MM.1S (cell line): ENCODE measurements around the gene RAD54L.
A peak's percentile ranks its signal among the peaks of the same experiment; 100 is the strongest.

Experiments
- DNase-seq: peaks from one replicate; pipeline ENCODE4 v3.0.0-alpha.2; 2015
- H2AFZ ChIP-seq: fragments of 300-600 bp; sonication (generic); 2 replicates; pipeline ENCODE4 v1.6.0; 2016; ENCODE audit warnings: antibody characterized with exemption, low read length
- H3F3A ChIP-seq: fragments of 300-600 bp; sonication (generic); 2 replicates; pipeline ENCODE4 v1.6.1; 2016; ENCODE audit warnings: mild to moderate bottlenecking, antibody characterized with exemption, low read length, moderate library complexity, mixed read lengths; ENCODE audit not compliant: insufficient read depth
- H3K27ac ChIP-seq: fragments of 300-600 bp; sonication (generic); 2 replicates; pipeline ENCODE4 v1.5.1; 2016; ENCODE audit warnings: mild to moderate bottlenecking, low read length
- H3K27me3 ChIP-seq: fragments of 300-600 bp; sonication (generic); replicated peaks from 2 replicates; pipeline ENCODE4 v1.6.0; 2016; ENCODE audit warnings: low read length; ENCODE audit not compliant: insufficient read depth
- H3K36me3 ChIP-seq: fragments of 300-600 bp; sonication (generic); replicated peaks from 2 replicates; pipeline ENCODE4 v1.6.1; 2016; ENCODE audit warnings: mild to moderate bottlenecking, low read length, mixed read lengths; ENCODE audit not compliant: insufficient read depth
- H3K4me1 ChIP-seq: fragments of 300-600 bp; sonication (generic); 2 replicates; pipeline ENCODE4 v1.6.1; 2016; ENCODE audit warnings: low read length, mixed read lengths
- H3K4me2 ChIP-seq: fragments of 300-600 bp; sonication (generic); 2 replicates; pipeline ENCODE4 v1.6.0; 2016; ENCODE audit warnings: low read depth, low read length
- H3K4me3 ChIP-seq: fragments of 300-600 bp; sonication (generic); 2 replicates; pipeline ENCODE4 v1.5.1; 2016; ENCODE audit warnings: low read length, mixed read lengths
- H3K79me2 ChIP-seq: fragments of 300-600 bp; sonication (generic); 2 replicates; pipeline ENCODE4 v1.6.1; 2016; ENCODE audit warnings: mixed run types, low read length, mixed read lengths
- H3K9ac ChIP-seq: fragments of 300-600 bp; sonication (generic); 2 replicates; pipeline ENCODE4 v1.6.1; 2016; ENCODE audit warnings: low read length, mixed read lengths
- H3K9me2 ChIP-seq: fragments of 300-600 bp; sonication (generic); replicated peaks from 2 replicates; pipeline ENCODE4 v1.6.1; 2016; ENCODE audit warnings: mild to moderate bottlenecking, low read length, mixed read lengths; ENCODE audit not compliant: insufficient read depth
- H3K9me3 ChIP-seq: fragments of 300-600 bp; sonication (generic); replicated peaks from 2 replicates; pipeline ENCODE4 v1.6.1; 2016; ENCODE audit warnings: mild to moderate bottlenecking, low read length, mixed read lengths; ENCODE audit not compliant: insufficient read depth
- H4K20me1 ChIP-seq: fragments of 300-600 bp; sonication (generic); 2 replicates; pipeline ENCODE4 v1.6.1; 2016; ENCODE audit warnings: mild to moderate bottlenecking, low read length, moderate library complexity, mixed read lengths; ENCODE audit not compliant: insufficient read depth
- EZH2 ChIP-seq: fragments of 300-600 bp; sonication (generic); optimal IDR thresholded peaks from 2 replicates; pipeline ENCODE3; 2017; ENCODE audit warnings: low read depth, mild to moderate bottlenecking, antibody characterized with exemption, low read length, mixed read lengths
- EZH2phosphoT487 ChIP-seq: fragments of 300-600 bp; sonication (generic); IDR thresholded peaks from 2 replicates; pipeline ENCODE4 v1.6.1; 2018; ENCODE audit warnings: antibody characterized with exemption, low read length
- TF ChIP-seq, protein P1 (sequence below): fragments of 300-600 bp; sonication (generic); IDR thresholded peaks from 2 replicates; pipeline ENCODE4 v1.5.1; 2016; ENCODE audit warnings: antibody characterized with exemption, low read length, mixed read lengths

The RAD54L gene

DNA sequence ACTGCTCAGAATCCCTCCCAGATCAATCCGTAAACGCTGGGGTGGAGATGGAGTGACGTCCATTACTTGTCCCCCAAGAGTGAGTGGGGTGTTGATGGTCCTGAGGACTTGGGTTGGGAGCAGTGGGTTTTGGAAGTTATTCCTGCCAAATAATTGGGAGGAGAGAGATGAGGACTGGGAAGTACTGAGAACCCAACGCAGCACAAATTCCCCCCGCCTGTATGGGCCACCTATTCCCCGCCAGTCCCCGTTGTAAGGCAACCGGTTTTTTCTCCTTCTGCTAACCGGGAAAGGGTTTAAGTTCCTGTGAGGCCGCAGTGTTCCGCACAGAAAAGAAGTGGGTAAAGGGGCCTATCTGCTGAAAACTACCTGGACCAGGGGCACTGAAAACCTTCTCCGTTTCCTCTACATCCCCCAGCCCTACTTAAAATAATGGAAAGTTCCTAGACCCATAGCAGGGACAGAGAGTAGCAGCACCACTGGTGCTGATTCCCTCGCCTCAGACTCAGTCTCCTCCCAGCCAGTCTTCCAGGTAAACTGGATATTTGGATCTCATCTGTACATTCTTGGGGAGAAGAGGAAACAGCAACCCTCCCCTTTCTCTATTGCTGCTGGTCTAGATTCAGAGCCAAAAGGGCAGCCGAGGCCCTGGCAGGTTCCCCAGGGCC lies 43.7 kb upstream of the RAD54L start:
- TF ChIP-seq EZH2 (no peak), EZH2phosphoT487 (no peak)
- no peaks in the 10 kb centered on the region for H4K20me1 ChIP-seq
- peak overlapping the region; percentile 94; the same call in 1 of the 2 replicates for H3K4me2 ChIP-seq
- no peaks in the 10 kb centered on the region for H3K79me2 ChIP-seq
- H3K9me3 ChIP-seq, result no peaks in the 10 kb centered on the region
- H3K9ac ChIP-seq, result no peak overlapping the region
- DNase-seq, result no peak
- peak overlapping the region; percentile 33; the same call in 1 of the 2 replicates for H3K4me3 ChIP-seq
- H3K27ac ChIP-seq, result no peak overlapping the region
- H2AFZ ChIP-seq, result no peak overlapping the region
- no peaks in the 10 kb centered on the region for H3K36me3 ChIP-seq
- no peaks in the 10 kb centered on the region for H3K4me1 ChIP-seq
- no peaks in the 10 kb centered on the region for H3K9me2 ChIP-seq
- 0 out of 2 replicates have a peak, but pooled peaks cover 4% of the 10 kb centered on the region for H3F3A ChIP-seq
- H3K27me3 ChIP-seq, result no peaks in the 10 kb centered on the region

DNA sequence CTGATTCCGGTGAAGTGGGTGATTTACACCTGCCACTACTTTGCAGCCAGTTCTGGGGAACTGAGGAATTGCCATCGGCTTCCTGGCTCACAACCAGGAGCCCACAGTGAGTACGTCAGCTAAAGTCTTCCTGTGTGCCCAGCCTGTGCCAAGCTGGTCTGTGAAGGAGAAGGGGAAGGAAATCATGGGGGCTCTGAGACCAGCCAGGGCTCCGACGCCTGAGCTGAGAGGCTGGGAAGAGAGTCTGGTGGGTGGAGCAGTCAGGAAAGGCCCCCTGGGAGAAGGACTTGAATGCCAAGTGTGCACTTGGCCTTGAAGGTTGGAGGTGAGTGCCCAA lies 43.2 kb upstream of the RAD54L start:
- H3K27ac ChIP-seq, result no peak overlapping the region
- no peak for TF ChIP-seq EZH2
- TF ChIP-seq, protein P1, sequence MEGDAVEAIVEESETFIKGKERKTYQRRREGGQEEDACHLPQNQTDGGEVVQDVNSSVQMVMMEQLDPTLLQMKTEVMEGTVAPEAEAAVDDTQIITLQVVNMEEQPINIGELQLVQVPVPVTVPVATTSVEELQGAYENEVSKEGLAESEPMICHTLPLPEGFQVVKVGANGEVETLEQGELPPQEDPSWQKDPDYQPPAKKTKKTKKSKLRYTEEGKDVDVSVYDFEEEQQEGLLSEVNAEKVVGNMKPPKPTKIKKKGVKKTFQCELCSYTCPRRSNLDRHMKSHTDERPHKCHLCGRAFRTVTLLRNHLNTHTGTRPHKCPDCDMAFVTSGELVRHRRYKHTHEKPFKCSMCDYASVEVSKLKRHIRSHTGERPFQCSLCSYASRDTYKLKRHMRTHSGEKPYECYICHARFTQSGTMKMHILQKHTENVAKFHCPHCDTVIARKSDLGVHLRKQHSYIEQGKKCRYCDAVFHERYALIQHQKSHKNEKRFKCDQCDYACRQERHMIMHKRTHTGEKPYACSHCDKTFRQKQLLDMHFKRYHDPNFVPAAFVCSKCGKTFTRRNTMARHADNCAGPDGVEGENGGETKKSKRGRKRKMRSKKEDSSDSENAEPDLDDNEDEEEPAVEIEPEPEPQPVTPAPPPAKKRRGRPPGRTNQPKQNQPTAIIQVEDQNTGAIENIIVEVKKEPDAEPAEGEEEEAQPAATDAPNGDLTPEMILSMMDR, result no peak
- no peak for TF ChIP-seq EZH2phosphoT487
- H3F3A ChIP-seq, result 0 out of 2 replicates have a peak, but pooled peaks cover under 1% of the 10 kb centered on the region
- H3K36me3 ChIP-seq, result no peaks in the 10 kb centered on the region
- no peak overlapping the region for H3K4me2 ChIP-seq
- DNase-seq, result no peak
- H3K27me3 ChIP-seq, result no peaks in the 10 kb centered on the region
- no peak overlapping the region for H2AFZ ChIP-seq
- no peaks in the 10 kb centered on the region for H4K20me1 ChIP-seq
- no peaks in the 10 kb centered on the region for H3K79me2 ChIP-seq
- no peak overlapping the region for H3K4me3 ChIP-seq
- H3K9ac ChIP-seq, result no peak overlapping the region
- no peaks in the 10 kb centered on the region for H3K9me3 ChIP-seq
- H3K9me2 ChIP-seq, result no peaks in the 10 kb centered on the region
- no peaks in the 10 kb centered on the region for H3K4me1 ChIP-seq

DNA sequence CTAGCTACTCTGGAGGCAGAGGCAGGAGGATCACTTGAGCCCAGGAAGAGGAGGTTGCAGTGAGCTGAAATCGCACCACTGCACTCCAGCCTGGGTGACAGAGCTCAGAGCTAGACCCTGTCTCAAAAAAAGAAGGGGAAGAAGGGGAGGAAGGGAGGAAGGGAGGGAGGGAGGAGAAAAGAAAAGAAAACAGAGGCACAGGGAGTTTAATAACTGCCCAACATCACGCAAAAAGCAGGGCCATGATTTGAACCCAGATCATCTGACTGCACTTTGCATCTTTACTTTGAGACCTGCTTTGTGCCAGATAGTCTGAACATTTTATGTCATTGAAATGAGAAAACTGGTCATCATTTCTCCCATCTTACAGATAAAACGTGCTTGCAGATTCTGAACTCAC lies 42.4 kb upstream of the RAD54L start:
- H3K27ac ChIP-seq, result no peak overlapping the region
- H3K36me3 ChIP-seq, result no peaks in the 10 kb centered on the region
- no peaks in the 10 kb centered on the region for H3K9me3 ChIP-seq
- no peaks in the 10 kb centered on the region for H3K4me1 ChIP-seq
- no peaks in the 10 kb centered on the region for H3K9me2 ChIP-seq
- H3K27me3 ChIP-seq, result no peaks in the 10 kb centered on the region
- H3K4me3 ChIP-seq, result no peak overlapping the region
- H2AFZ ChIP-seq, result no peak overlapping the region
- H3F3A ChIP-seq, result no peaks in the 10 kb centered on the region
- H3K79me2 ChIP-seq, result no peaks in the 10 kb centered on the region
- H3K4me2 ChIP-seq, result no peak overlapping the region
- no peak for DNase-seq
- no peaks in the 10 kb centered on the region for H4K20me1 ChIP-seq
- no peak overlapping the region for H3K9ac ChIP-seq
- TF ChIP-seq, protein P1, result no peak
- TF ChIP-seq EZH2, result no peak
- TF ChIP-seq EZH2phosphoT487, result no peak

DNA sequence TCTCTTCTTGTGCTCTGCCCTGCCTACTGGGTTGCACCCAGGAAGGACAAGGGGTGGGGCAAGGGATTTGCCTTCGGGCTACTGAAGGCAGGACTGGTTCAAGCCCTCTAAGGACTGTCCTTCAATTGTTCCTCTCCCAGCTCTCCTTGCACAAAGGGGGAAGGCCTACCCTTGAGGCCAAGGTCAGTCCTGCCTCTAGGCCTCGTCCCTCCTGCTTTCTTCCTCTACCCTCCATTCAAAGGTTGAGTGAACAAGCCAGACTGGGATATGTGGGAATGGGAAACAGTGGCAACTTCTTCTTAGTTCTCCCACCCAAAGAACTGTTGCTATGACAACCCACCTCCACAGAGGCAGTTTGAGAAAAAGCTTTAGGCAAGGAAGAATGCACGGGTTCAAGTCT lies 41.8 kb upstream of the RAD54L start:
- TF ChIP-seq EZH2phosphoT487, result no peak
- TF ChIP-seq, protein P1, result no peak
- TF ChIP-seq EZH2, result no peak
- Histone ChIP-seq H2AFZ (no peak overlapping the region), H3K4me2 (no peak overlapping the region), H3K9ac (no peak overlapping the region), H4K20me1 (no peaks in the 10 kb centered on the region), H3K9me2 (no peaks in the 10 kb centered on the region), H3K9me3 (no peaks in the 10 kb centered on the region), H3K4me3 (no peak overlapping the region), H3K79me2 (no peaks in the 10 kb centered on the region), H3F3A (no peaks in the 10 kb centered on the region), H3K4me1 (no peaks in the 10 kb centered on the region), H3K27ac (no peak overlapping the region), H3K36me3 (no peaks in the 10 kb centered on the region), H3K27me3 (no peaks in the 10 kb centered on the region)
- no peak for DNase-seq
